SK-N-SH treated with all-trans-retinoic acid at 6 μM for 48 hours (cell line): ENCODE measurements around the gene TEX44.

Experiments
- BACH2 ChIP-seq: fragments of 250-450 bp; sonication (Bioruptor Pico); IDR thresholded peaks from 2 replicates; pipeline ENCODE4 v1.9.0; 2021; ENCODE audit warnings: mild to moderate bottlenecking, borderline replicate concordance
- CSDC2 ChIP-seq: fragments of 250-450 bp; sonication (Bioruptor Pico); IDR thresholded peaks from 2 replicates; pipeline ENCODE4 v1.5.0; 2020; ENCODE audit warnings: mild to moderate bottlenecking, moderate library complexity
- GLIS3 ChIP-seq: fragments of 250-450 bp; sonication (Bioruptor Pico); IDR thresholded peaks from 2 replicates; pipeline ENCODE4 v1.5.0; 2020; ENCODE audit warnings: mild to moderate bottlenecking, moderate library complexity
- ISL1 ChIP-seq: fragments of 250-450 bp; sonication (Bioruptor Pico); IDR thresholded peaks from 2 replicates; pipeline ENCODE4 v2.1.2; 2022; ENCODE audit warnings: mild to moderate bottlenecking, moderate library complexity
- PATZ1 ChIP-seq: fragments of 250-450 bp; sonication (Bioruptor Pico); IDR thresholded peaks from 2 replicates; pipeline ENCODE4 v1.8.0; 2020; ENCODE audit warnings: mild to moderate bottlenecking, moderate library complexity, borderline replicate concordance
- TOX ChIP-seq: fragments of 250-450 bp; sonication (Bioruptor Pico); IDR thresholded peaks from 2 replicates; pipeline ENCODE4 v1.8.0; 2021; ENCODE audit warnings: mild to moderate bottlenecking, moderate library complexity, borderline replicate concordance
- ZFP30 ChIP-seq: fragments of 450-650 bp; formaldehyde crosslinking; IDR thresholded peaks from 2 replicates; pipeline ENCODE4 v1.5.0; 2022; ENCODE audit warnings: mild to moderate bottlenecking, moderate library complexity
- ZNF565 ChIP-seq: fragments of 450-650 bp; formaldehyde crosslinking; conservative IDR thresholded peaks from 2 replicates; pipeline ENCODE4 v1.5.0; 2020; ENCODE audit warnings: low read depth, mild to moderate bottlenecking, moderate library complexity

GRCh38 chr2:231634412-231634811 is 41.7 kb downstream of the TEX44 start:
- TF ChIP-seq ZFP30 (CRISPR knock-in tag) (no peak), PATZ1 (CRISPR knock-in tag) (no peak), ISL1 (no peak), TOX (CRISPR knock-in tag) (no peak), ZNF565 (no peak), BACH2 (CRISPR knock-in tag) (no peak), CSDC2 (CRISPR knock-in tag) (no peak), GLIS3 (no peak)
